Endothelial cell of umbilical vein (primary cell): Measurements from ENCODE around the gene ZBTB39. TPM values are rescaled to one million over a fixed set of nuclear protein-coding genes. Genes with fewer than 3 reads are reported as not detected.

Experiments used
- BruUV-seq: library from RNA; stranded (reverse); fragments of 400-500 nt; replicated peaks from 2 replicates; lab custom pipeline; 2021; lab: Mats Ljungman, UMichigan
- CTCF ChIA-PET: fragments of 300-600, 350-600 bp; sonication (Branson Sonifier 250); formaldehyde crosslinking; loops from one replicate; lab custom pipeline; 2021; ENCODE audit warnings: antibody characterized with exemption, inconsistent platforms; lab: Charles Lee
- POLR2A ChIA-PET: fragments of 300-600, 350-600 bp; sonication (Branson Sonifier 250); formaldehyde crosslinking; loops from one replicate; lab custom pipeline; 2021; ENCODE audit warnings: antibody characterized with exemption, inconsistent platforms; lab: Charles Lee
- DNase-seq: peaks from one replicate; pipeline ENCODE4 v3.0.0-alpha.2; 2011; ENCODE audit warnings: low read depth, low spot score
- FAIRE-seq: peaks from 2 replicates; lab custom pipeline; 2011; peaks lifted over from hg19 to GRCh38; lab: Jason Lieb, UNC
- H2AFZ ChIP-seq: 2 replicates; pipeline ENCODE4 v1.6.0; 2012; ENCODE audit warnings: low read depth, low read length, control low read depth, inconsistent platforms
- H3K27ac ChIP-seq: 2 replicates; pipeline ENCODE4 v1.5.1; 2011; ENCODE audit warnings: low read depth, mild to moderate bottlenecking, control low read depth, low read length, moderate library complexity; ENCODE audit not compliant: insufficient read depth
- H3K27me3 ChIP-seq, 2 experiments: 2 replicates each; pipeline versions ENCODE4 v1.6.0 to v1.6.1; 2011; ENCODE audit warnings: low read length in 2 of 2, mixed read lengths in 1 of 2; ENCODE audit not compliant: control insufficient read depth in 2 of 2, insufficient read depth in 2 of 2
- H3K36me3 ChIP-seq, 2 experiments: 2 replicates in 1 of 2; 3 replicates in 1 of 2; pipeline ENCODE4 v1.5.1; 2011; ENCODE audit warnings: low read length in 2 of 2, mild to moderate bottlenecking in 1 of 2, moderate library complexity in 1 of 2; ENCODE audit not compliant: control insufficient read depth in 2 of 2, insufficient read depth in 2 of 2; ENCODE audit errors: extremely low read depth in 1 of 2
- H3K4me1 ChIP-seq: 3 replicates; pipeline ENCODE4 v1.5.1; 2011; ENCODE audit warnings: mild to moderate bottlenecking, low read length; ENCODE audit not compliant: control insufficient read depth, insufficient read depth; ENCODE audit errors: extremely low read depth
- H3K4me2 ChIP-seq: 2 replicates; pipeline ENCODE4 v1.6.1; 2011; ENCODE audit warnings: low read length, control low read depth, mixed read lengths; ENCODE audit not compliant: insufficient read depth
- H3K4me3 ChIP-seq, 3 experiments: fragments of 200-600 bp in 1 of 3; sonication (generic), shearing (Covaris generic) in 1 of 3; replicated peaks in 1 of 3; 2 replicates each; pipeline ENCODE4 v1.5.1; 2011 to 2016; ENCODE audit warnings: control low read depth in 3 of 3, low read length in 3 of 3, mild to moderate bottlenecking in 2 of 3, inconsistent platforms in 1 of 3, low read depth in 1 of 3, moderate library complexity in 1 of 3; ENCODE audit not compliant: insufficient read depth in 1 of 3
- H3K79me2 ChIP-seq: 2 replicates; pipeline ENCODE4 v1.6.0; 2012; ENCODE audit warnings: low read length, inconsistent platforms; ENCODE audit not compliant: control insufficient read depth, insufficient read depth
- H3K9ac ChIP-seq: replicated peaks from 2 replicates; pipeline ENCODE3; 2011; ENCODE audit warnings: low read length, control low read depth; ENCODE audit not compliant: insufficient read depth; ENCODE audit errors: extremely low read depth
- H3K9me1 ChIP-seq: replicated peaks from 3 replicates; pipeline ENCODE4 v1.6.0; 2011; ENCODE audit warnings: mild to moderate bottlenecking, low read length; ENCODE audit not compliant: control insufficient read depth, insufficient read depth; ENCODE audit errors: extremely low read depth
- H3K9me3 ChIP-seq: replicated peaks from 2 replicates; pipeline ENCODE4 v1.5.1; 2012; ENCODE audit warnings: low read length, inconsistent platforms; ENCODE audit not compliant: control insufficient read depth, insufficient read depth
- H4K20me1 ChIP-seq: replicated peaks from 2 replicates; pipeline ENCODE3; 2011; ENCODE audit warnings: mild to moderate bottlenecking, low read length; ENCODE audit not compliant: control insufficient read depth, insufficient read depth; ENCODE audit errors: extremely low read depth
- CTCF ChIP-seq, 2 donors: IDR thresholded peaks; 1 replicate in 1 of 2; 2 replicates in 1 of 2; pipeline ENCODE4 v1.5.1; 2011; ENCODE audit warnings: low read length in 2 of 2, mild to moderate bottlenecking in 2 of 2, moderate library complexity in 2 of 2, control low read depth in 1 of 2, inconsistent platforms in 1 of 2, low read depth in 1 of 2; ENCODE audit not compliant: insufficient read depth in 1 of 2; ENCODE audit errors: extremely low read depth in 1 of 2
- JUN ChIP-seq: IDR thresholded peaks from 2 replicates; pipeline ENCODE4 v1.6.1; 2011; ENCODE audit warnings: borderline replicate concordance, low read depth; ENCODE audit not compliant: insufficient read length, insufficient read depth
- MYC ChIP-seq: IDR thresholded peaks from one replicate; pipeline ENCODE4 v1.6.1; 2011; ENCODE audit warnings: mild to moderate bottlenecking, low read depth, low read length
- POLR2AphosphoS5 ChIP-seq: IDR thresholded peaks from 2 replicates; pipeline ENCODE4 v1.6.1; 2012; ENCODE audit warnings: low read depth, mild to moderate bottlenecking, control low read depth, low read length, moderate library complexity; ENCODE audit not compliant: insufficient read depth
- dilution Hi-C: fragments of 300-500 bp; cut with MboI; formaldehyde crosslinking; loops from one replicate; pipeline ENCODE4 v1.15.0; 2019; ENCODE audit warnings: low sequenced_read_pairs; ENCODE audit not compliant: extremely low pct_ligation_motif_present
- intact Hi-C: fragments of 100-400 bp; cut with micrococcal nuclease; formaldehyde crosslinking; loops from one replicate; pipeline ENCODE4 v1.10.0; 2022
- polyA plus RNA-seq, 4 experiments: library from polyadenylated mRNA; depleted of rRNA in 3 of 4; stranded (reverse) in 3 of 4; unstranded in 1 of 4; fragments of >200 nt; gene quantifications; 2 replicates each; pipeline versions ENCODE4 v1.2.1 to v1.2.3, GENCODE V29; 2011 to 2012; ENCODE audit warnings: missing spikeins in 1 of 4
- total RNA-seq: library from RNA; stranded (reverse); gene quantifications from 2 replicates; pipeline ENCODE4 v1.2.3, GENCODE V29; 2021

Gene ZBTB39
- total and polyA plus RNA-seq, 2 donors (not counting 3 experiments of a cell fraction or from before 2014, with no cell fraction given): 5.9 to 8.5 TPM

- intact Hi-C loops (loop anchor here (5.0 kb wide), 1 partner anchor 53 kb away; no protein-coding TSS in a partner anchor), dilution Hi-C loops (no loop called here)
- no TSS peak for BruUV-seq
- Histone ChIP-seq H3K27me3 (peaks cover 4 to 9% of the 10 kb centered on the region in 2 experiments), H3K36me3 (no peaks in the 10 kb centered on the region), H3K27ac (no peak overlapping the region), H3K9ac (no peak overlapping the region), H2AFZ (no peak overlapping the region), H3K4me3 (no peak overlapping the region), H4K20me1 (no peaks in the 10 kb centered on the region), H3K79me2 (no peaks in the 10 kb centered on the region), H3K9me3 (no peaks in the 10 kb centered on the region), H3K9me1 (no peaks in the 10 kb centered on the region), H3K4me2 (no peak overlapping the region), H3K4me1 (no peaks in the 10 kb centered on the region)
- DNase-seq: no peak
- POLR2A ChIA-PET: no interaction called here
- FAIRE-seq: no peak
- TF ChIP-seq POLR2AphosphoS5: no peak
- TF ChIP-seq CTCF (IDR thresholded peaks at IDR 0.05; ENCODE audit: extremely low read depth in 1 of 2, insufficient read depth in 1 of 2, low read depth in 1 of 2, low read length in 2 of 2): no peak
- TF ChIP-seq MYC: no peak
- no peak for TF ChIP-seq JUN
- CTCF ChIA-PET: interaction anchor here (1.5 to 3.6 kb wide), 2 partner anchors 48 to 53 kb away, joined by 3 to 16 read pairs; no protein-coding TSS in a partner anchor
Measured at GRCh38 chr12:56948881-56949280, 57.5 kb downstream of the ZBTB39 start.

Other genes starting within 250 kb of the ZBTB39 start
- gene HSD17B6, start 243.2 kb downstream of the ZBTB39 start, total RNA-seq: not detected in 2 replicates
- 0.25 TPM in 1 of 2 replicates, not detected in the other for gene HSD17B6, start 243.2 kb downstream of the ZBTB39 start, polyA plus RNA-seq
- not detected in 2 replicates for gene SDR9C7, start 72.1 kb downstream of the ZBTB39 start, total RNA-seq
- gene SDR9C7, start 72.1 kb downstream of the ZBTB39 start, polyA plus RNA-seq: not detected in 2 replicates
- 0.09 and 0.29 TPM in 2 replicates for gene RDH16, start 48.9 kb downstream of the ZBTB39 start, total RNA-seq
- gene RDH16, start 48.9 kb downstream of the ZBTB39 start, polyA plus RNA-seq: 0.08 and 0.13 TPM in 2 replicates
- gene TAC3, start 10.0 kb upstream of the ZBTB39 start, total RNA-seq: not detected in 2 replicates
- not detected in 2 replicates for gene TAC3, start 10.0 kb upstream of the ZBTB39 start, polyA plus RNA-seq
- gene MYO1A, start 43.6 kb upstream of the ZBTB39 start, total RNA-seq: not detected in 2 replicates
- not detected in 2 replicates for gene MYO1A, start 43.6 kb upstream of the ZBTB39 start, polyA plus RNA-seq
- 21.5 and 27.7 TPM in 2 replicates for gene NEMP1, start 72.2 kb upstream of the ZBTB39 start, total RNA-seq
- 9.0 and 10.8 TPM in 2 replicates for gene NEMP1, start 72.2 kb upstream of the ZBTB39 start, polyA plus RNA-seq
- gene NAB2, start 82.6 kb upstream of the ZBTB39 start, total RNA-seq: 13.4 and 15.9 TPM in 2 replicates
- 14.6 and 19.5 TPM in 2 replicates for gene NAB2, start 82.6 kb upstream of the ZBTB39 start, polyA plus RNA-seq
- 101 and 136 TPM in 2 replicates for gene STAT6, start 104.8 kb upstream of the ZBTB39 start, total RNA-seq
- 147 and 164 TPM in 2 replicates for gene STAT6, start 104.8 kb upstream of the ZBTB39 start, polyA plus RNA-seq
- gene LRP1, start 121.9 kb upstream of the ZBTB39 start, total RNA-seq: 3.8 and 4.6 TPM in 2 replicates
- gene LRP1, start 121.9 kb upstream of the ZBTB39 start, polyA plus RNA-seq: 1.5 and 1.6 TPM in 2 replicates
- gene LRP1-AS, start 141.1 kb upstream of the ZBTB39 start, total RNA-seq: not detected in 2 replicates
- not detected in 2 replicates for gene LRP1-AS, start 141.1 kb upstream of the ZBTB39 start, polyA plus RNA-seq
- gene NXPH4, start 210.2 kb upstream of the ZBTB39 start, total RNA-seq: not detected in 2 replicates
- 0.07 TPM in 1 of 2 replicates, not detected in the other for gene NXPH4, start 210.2 kb upstream of the ZBTB39 start, polyA plus RNA-seq
- gene SHMT2, start 223.2 kb upstream of the ZBTB39 start, total RNA-seq: 148 and 155 TPM in 2 replicates
- 243 and 287 TPM in 2 replicates for gene SHMT2, start 223.2 kb upstream of the ZBTB39 start, polyA plus RNA-seq
- gene STAC3, start 244.6 kb upstream of the ZBTB39 start, total RNA-seq: 0.55 and 1.0 TPM in 2 replicates
- 0.08 and 0.36 TPM in 2 replicates for gene STAC3, start 244.6 kb upstream of the ZBTB39 start, polyA plus RNA-seq